T-helper 2 cell treated with Interferon-gamma antibody and Interleukin-4, amounts not matched to agents 100 ng/mL and 5 ng/mL, for 36 hours (primary cell): Measurements from ENCODE around the gene C1QL4. TPM values are rescaled to one million over a fixed set of nuclear protein-coding genes. Genes with fewer than 3 reads are reported as not detected.
"Not testable (repeated sequence)": the region's sequence is repeated elsewhere in the genome, so short reads cannot be mapped to it uniquely, and the experiment has no call there.

Experiments used
- intact Hi-C: fragments of 100-400 bp; cut with micrococcal nuclease; formaldehyde crosslinking; loops from one replicate; pipeline ENCODE4 v1.15.1; 2023
- total RNA-seq: library from RNA; stranded (reverse); gene quantifications from 2 replicates; pipeline ENCODE4 v1.2.3, GENCODE V29; 2022

The C1QL4 gene
- total RNA-seq, 1 donor from 2014 or later, result not detected

DNA sequence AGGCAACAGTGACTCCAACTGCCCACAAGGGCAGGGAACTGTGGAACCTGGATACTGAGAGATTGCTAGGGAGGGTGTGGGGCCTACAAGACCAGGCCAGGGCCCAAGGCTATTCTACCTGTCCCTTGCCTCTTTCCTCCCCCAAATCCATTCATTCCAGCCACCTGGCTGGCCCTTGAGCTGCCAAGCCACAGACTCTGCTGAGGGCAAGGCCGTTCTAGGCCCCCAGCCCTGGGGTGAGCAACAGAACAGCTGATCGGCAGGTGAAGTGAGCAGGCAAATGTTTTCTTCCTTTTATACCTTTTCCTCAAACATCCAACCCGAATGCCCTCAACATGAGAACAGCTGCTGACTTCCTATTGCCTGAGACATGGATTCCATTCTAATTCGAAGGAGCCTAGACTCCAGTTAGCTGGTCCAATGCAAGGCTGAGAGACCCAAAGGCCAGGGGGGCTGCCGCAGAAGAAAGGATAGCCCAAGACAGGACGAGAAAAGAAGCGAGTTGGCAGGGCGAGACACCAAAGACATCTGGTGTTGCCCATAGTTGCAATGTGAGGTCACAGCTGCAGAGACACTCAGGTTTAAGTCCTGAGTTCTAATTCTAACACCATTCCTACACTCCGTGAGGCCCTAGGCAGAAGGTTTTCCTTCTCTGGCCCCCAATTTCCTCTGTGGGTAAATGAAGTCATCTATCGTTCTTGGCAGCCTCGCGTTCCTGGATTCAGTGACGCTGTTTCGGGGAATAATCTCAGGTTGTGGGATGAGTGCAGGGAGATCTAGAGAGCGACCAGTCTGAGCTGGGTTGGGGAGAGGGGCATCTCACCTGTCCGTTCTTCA is 1.7 kb downstream of the C1QL4 start:
- intact Hi-C loops, result loop anchor here (5.0 kb wide), 1 partner anchor 353 kb away; no protein-coding TSS in a partner anchor

DNA sequence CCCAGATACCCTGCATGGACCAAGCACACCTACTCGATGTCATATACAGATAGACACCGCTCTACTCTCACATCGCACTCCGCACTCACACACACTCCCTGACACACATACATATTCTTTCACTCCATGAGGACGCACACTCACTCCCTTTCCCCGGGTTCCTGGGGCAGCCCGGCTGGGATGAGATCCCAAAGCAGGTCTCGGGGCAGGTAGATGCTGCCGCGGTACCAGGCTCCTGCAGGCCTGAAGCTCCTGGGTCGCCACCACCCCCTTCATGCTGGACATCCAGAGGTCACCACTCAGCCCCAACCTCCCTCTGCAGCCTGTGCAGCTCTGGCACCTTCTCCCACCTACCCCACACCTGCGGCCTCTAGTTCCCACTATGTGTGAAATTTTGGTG is 2.3 kb downstream of the C1QL4 start:
- intact Hi-C loops, result loop anchor here (5.0 kb wide), 1 partner anchor 352 kb away; no protein-coding TSS in a partner anchor

GRCh38 chr12:49334226-49334625 is 2.8 kb downstream of the C1QL4 start:
- intact Hi-C loops, result no loop called here

DNA sequence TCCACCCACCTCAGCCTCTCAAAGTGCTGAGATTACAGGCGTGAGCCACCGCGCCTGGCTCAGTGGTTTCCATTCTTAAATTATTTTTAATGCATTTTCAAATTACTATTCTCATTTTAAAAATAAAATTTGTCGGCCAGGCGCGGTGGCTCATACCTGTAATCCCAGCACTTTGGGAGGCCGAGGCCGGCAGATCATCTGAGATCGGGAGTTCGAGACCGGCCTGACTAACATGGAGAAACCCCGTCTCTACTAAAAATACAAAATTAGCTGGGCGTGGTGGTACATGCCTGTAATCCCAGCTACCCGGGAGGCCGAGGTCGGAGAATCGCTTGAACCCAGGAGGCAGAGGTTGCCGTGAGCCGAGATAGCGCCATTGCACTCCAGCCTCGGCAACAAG is 3.2 kb downstream of the C1QL4 start:
- intact Hi-C loops, result not testable (repeated sequence)

DNA sequence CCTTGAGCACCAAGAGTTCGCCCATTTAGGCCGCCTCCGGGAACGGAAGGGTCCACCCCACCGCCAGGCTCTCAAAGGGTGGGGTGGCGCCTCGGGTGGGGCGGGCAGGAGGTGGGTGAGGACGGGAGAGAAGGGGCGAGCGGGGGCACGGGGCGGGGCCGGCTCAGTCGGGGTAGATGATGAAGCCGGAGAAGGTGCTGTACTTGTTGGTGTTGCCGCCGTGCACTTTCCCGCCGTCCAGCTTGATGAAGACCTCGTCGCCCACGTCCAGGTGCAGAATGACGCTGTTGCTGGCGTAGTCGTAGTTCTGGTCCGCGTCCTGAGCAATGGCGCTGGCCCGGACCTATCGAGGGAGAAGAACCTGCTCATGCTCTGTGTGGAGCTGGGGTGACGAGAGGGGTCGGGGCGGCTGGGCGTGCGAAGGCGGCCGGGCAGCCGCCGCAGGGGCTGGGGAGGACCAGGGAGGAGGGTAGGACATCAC is 4.1 kb downstream of the C1QL4 start:
- intact Hi-C loops, result no loop called here

DNA sequence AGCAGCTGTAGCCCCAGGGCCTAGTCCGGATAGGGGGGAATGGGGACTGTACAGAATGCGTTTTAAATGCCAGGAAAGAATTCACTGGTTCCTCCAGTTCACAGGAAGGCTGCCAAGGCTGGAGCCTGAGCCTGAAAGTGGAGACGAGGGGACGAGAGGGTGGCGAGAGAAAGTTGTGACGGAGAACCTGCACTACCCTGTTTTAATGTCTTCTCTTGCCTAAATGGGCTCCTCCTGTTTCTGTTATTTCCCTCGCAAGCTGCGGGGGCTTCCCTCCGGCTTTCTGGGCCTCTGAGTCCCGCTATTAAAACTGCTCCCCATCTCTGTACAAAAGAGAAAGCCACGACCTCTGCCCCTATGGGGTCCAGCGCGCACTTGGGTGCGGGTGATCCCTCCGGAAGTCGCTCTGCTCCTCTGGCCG is 4.5 kb downstream of the C1QL4 start:
- intact Hi-C loops, result no loop called here

DNA sequence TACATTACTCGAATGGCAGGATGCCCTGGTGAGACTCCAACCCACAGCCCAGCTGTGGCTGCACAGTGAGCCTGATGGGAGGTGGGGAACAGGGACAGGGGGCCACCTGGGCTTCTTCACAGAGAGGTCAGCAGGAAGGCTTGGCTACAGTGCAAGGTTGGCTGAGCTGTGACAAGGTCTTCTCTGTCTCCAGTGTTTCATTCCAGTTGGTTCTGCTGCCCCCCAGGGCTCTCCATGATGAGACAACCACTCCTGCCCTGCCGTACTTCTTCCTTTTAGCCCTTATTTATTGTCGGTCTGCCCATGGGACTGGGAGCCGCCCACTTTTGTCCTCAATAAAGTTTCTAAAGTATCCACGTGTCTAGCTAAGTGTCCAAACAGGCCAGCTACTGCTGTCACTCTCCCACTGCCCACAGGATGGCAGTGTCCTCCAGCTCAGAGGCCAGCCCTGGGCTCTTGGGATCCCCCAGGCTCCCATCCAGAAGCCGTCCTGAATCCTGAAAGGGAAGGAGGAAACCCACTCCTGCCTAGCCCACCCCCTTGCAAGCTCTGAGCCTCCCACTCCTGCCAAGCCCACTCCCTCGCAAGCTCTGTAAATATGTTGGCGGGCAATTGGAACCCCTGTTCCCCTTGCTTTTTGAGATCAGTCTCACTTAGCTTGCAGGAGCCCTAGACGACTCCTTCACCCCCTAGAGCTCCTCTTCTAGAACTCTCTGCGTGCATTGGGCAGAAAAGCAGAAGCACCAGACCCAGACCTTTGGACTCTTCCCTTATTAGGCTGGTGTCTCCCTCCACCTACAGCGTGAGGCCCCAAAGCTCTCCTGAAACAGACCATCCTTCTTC is 5.4 kb downstream of the C1QL4 start:
- intact Hi-C loops, result no loop called here

- intact Hi-C loops, result no loop called here
These were observed 6.2 kb downstream of the C1QL4 start for GRCh38 chr12:49330631-49331379.

DNA sequence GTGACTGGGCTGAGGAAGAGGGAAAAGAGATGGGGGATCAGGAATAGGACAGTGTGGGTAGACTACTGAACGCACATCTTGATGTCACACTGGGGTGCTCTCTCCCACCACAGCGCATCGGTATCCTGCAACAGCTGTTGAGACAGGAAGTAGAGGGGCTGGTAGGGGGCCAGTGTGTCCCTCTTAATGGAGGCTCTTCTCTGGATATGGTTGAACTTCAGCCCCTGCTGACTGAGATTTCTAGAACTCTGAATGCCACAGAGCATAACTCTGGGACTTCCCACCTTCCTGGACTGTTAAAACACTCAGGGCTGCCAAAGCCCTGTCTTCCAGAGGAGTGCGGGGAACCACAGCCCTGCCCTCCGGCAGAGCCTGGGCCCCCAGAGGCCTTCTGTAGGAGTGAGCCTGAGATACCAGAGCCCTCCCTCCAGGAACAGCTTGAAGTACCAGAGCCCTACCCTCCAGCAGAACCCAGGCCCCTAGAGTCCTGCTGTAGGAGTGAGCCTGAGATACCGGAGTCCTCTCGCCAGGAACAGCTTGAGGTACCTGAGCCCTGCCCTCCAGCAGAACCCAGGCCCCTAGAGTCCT is 6.9 kb downstream of the C1QL4 start:
- intact Hi-C loops, result no loop called here

DNA sequence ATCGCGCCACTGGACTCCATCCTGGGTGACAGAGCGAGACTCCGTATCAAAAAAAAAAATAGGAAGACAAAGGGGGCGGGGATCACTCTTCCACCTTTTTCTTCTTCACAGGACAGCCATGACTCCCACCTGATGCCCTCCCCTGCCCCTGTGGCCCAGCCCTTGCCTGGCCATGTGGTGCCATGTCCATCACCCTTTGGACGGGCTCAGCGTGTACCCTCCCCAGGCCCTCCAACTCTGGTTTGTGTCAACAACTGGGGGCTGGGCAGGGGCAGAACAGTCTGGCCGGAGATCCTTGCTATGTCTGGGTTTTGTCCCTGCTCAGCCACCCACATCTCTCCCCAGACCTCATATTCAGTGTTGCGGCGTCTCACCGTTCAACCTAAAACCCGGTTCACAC is 8.2 kb downstream of the C1QL4 start:
- intact Hi-C loops, result no loop called here

DNA sequence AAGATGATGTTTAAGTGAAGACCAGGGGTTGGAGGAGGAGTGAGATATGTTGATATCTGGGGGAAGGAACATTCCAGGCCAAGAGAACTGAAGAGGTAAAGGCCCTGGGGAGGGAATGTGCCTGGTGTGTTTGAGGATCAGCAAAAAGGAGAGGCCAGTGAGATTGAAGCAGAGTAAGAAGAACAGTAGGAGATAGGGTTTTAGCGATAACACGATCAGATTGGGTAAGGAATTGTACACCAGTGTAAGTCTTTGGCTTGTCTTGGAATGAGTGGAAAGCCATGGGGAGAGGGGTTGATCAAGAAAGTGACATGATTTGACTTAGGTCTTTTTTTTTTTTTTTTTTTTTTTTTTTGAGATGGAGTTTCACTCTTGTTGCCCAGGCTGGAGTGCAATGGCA is 9.1 kb downstream of the C1QL4 start:
- intact Hi-C loops, result no loop called here

- intact Hi-C loops, result no loop called here
These were observed 9.6 kb downstream of the C1QL4 start for GRCh38 chr12:49327368-49327767.

GRCh38 chr12:49325606-49326005 is 11.4 kb downstream of the C1QL4 start:
- intact Hi-C loops, result no loop called here

DNA sequence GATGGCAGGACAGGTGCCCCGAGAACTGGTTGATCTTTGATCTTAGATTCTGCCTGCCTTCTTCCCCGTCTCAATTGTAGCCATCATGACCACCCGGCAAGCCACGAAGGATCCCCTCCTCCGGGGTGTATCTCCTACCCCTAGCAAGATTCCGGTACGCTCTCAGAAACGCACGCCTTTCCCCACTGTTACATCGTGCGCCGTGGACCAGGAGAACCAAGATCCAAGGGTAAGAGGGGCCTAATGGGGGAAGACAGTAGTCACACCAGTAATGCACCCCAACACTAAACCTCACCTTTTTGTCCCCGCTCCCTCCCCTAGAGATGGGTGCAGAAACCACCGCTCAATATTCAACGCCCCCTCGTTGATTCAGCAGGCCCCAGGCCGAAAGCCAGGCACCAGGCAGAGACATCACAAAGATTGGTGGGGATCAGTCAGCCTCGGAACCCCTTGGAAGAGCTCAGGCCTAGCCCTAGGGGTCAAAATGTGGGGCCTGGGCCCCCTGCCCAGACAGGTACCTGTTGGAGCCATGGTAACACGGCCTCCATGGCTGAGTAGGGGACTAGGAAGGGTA is 13.4 kb downstream of the C1QL4 start:
- intact Hi-C loops, result loop anchor here (1.0 to 2.0 kb wide), 3 partner anchors 13 to 263 kb away; partner anchors contain the start of genes C1QL4, KMT2D and TUBA1C

- intact Hi-C loops, result loop anchor here (1.0 to 2.0 kb wide), 3 partner anchors 14 to 263 kb away; partner anchors contain the start of genes C1QL4, KMT2D and TUBA1C
These were observed 14.1 kb downstream of the C1QL4 start, which contains the start of gene TROAP for GRCh38 chr12:49322708-49323523. TSS of gene TROAP (plus strand) at chr12:49323255. CDS start at chr12:49323609, 354 bp downstream.

DNA sequence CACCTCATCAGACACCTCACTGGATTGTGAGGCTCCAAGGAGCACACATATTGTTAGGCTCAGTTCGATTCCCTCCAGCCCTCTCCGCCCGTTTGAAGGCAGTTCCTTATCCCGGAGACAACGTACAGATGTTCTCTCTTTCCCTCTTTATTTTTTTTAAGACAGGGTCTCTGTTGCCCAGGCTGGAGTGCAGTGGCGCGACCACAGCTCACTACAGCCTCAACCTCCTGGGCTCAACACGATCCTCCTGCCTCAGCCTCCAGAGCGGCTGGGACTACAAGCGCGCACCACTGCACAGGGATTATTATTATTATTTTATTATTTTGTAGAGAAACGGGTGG is 14.7 kb downstream of the C1QL4 start:
- intact Hi-C loops, result loop anchor here (2.0 kb wide), 2 partner anchors 14 to 58 kb away; partner anchors contain the start of genes C1QL4 and TUBA1C

DNA sequence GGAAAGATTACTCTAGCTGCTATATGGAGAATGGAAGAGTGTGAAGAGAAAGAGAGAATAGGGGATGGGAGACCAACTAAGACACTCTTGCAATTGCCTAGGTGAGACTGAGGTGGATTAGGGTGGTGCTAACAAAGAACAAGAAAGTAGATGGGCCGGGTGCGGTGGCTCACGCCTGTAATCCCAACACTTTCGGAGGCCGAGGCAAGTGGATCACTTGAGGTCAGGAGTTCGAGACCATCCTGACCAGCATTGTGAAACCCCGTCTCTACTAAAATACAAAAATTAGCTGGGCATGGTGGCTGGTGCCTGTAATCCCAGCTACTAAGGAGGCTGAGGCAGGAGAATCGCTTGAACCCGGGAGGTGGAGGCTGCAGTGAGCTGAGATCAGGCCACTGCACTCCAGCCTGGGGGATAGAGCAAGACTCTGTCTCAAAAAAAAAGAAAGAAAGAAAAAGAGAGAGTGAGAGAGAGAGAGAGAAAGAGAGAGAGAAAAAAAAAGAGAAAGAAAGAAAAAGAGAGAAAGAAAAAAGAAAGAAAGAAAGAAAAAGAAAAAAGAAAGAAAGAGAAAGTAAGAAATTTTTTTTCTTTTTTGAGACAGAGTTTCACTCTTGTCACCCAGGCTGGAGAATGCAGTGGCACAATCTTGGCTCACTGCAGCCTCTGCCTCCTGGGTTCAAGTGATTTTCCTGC is 16.4 kb downstream of the C1QL4 start:
- intact Hi-C loops, result not testable (repeated sequence)

DNA sequence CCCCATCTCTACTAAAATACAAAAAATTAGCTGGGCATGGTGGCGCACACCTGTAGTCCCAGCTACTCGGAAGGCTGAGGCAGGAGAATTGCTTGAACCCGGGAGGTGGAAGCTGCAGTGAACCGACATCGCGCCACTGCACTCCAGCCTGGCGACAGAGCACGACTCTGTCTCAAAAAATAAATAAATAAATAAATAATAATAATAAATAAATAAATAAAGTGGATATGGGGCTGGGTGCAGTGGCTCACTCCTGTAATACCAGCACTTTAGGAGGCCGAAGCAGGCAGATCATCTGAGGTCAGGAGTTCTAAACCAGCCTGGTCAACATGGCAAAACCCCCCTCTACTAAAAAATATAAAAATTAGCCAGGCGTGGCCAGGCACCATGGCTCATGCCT is 19.9 kb downstream of the C1QL4 start:
- intact Hi-C loops, result not testable (repeated sequence)

DNA sequence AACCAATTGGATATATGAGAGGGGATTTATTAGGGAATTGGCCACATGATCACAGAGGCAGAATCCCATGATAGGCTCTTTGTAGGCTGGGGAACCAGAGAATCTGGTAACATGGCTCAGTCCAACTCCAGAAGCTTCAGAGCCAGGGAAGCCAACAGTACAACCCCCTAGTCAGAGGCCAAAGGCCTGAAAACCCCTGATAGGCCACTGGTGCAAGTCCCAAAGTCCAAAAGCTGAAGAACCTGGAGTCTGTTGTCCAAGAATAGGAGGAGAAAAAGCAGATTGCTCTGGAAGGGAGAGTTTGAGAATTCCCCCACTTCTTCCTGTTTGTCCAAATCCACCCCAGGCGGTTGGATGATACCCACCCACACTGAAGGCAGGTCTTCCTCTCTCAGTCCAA is 22.2 kb downstream of the C1QL4 start:
- intact Hi-C loops, result no loop called here
